SH-SY5Y (cell line): Measurements from ENCODE around the gene EID1.

Experiments
- GATA2 ChIP-seq: IDR thresholded peaks from 2 replicates; pipeline ENCODE4 v1.6.1; 2011; ENCODE audit warnings: mild to moderate bottlenecking, low read depth, low read length
- GATA3 ChIP-seq: IDR thresholded peaks from 2 replicates; pipeline ENCODE4 v1.6.1; 2011; ENCODE audit warnings: low read depth, mild to moderate bottlenecking, low read length, moderate library complexity

DNA sequence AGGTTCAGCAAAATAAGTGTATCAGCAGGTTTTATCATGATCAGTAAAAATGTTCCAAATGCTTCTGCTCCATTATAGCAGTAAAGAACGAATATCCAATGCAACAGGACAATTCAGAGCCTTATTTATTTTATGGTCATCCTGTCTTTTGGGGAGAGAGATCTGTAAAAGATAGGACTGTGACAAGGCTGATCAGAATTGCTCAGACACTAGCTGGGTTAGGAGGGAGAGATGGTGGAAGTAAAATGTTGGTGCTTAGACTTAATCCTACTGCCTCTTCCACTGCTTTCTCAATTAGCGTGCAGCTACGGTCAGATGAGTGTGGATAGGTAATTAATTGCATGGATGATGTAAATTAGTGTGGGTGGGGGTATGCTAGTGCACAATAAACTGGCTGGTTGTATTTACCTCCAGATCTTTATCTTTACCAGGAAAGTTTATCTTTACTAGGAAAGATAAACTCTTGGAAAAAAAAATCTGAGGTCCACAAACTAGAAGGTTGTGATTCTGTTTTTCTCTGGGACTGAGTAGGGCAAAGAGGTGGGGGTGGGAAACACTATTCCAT lies 2.2 kb downstream of the EID1 start:
- no peak; the same call in 1 of the 2 replicates for TF ChIP-seq GATA2
- TF ChIP-seq GATA3: no peak; the same call in 1 of the 2 replicates
